ENCODE measurements around the gene AVP. TPM values are rescaled to one million over a fixed set of nuclear protein-coding genes. Genes with fewer than 3 reads are reported as not detected.

Gene AVP
- total and polyA plus RNA-seq, 9 of the 15 experiments (the other 6 are each of a cell fraction or from before 2014, with no cell fraction given): not detected

GRCh38 chr20:3077618-3078134 lies 6.8 kb downstream of the AVP start (continued):
- TF ChIP-seq MGA (IDR thresholded peaks at IDR 0.05) (no peak), HMBOX1 (IDR thresholded peaks at IDR 0.05) (peak; percentile 58; the same call in 1 of the 2 replicates), RB1 (IDR thresholded peaks at IDR 0.05; ENCODE audit: low read depth) (no peak), RFX1 (IDR thresholded peaks at IDR 0.05) (no peak), TEAD4 (IDR thresholded peaks at IDR 0.05; ENCODE audit: low read length) (0 out of 2 replicates have a peak, but pooled peaks have one; percentile 12), TEAD4 (CRISPR knock-in tag; IDR thresholded peaks at IDR 0.05; ENCODE audit: borderline replicate concordance) (no peak), TAL1 (IDR thresholded peaks at IDR 0.05) (peak; percentile 74), SMAD1 (IDR thresholded peaks at IDR 0.05; ENCODE audit: low read depth, low read length, partially characterized antibody) (no peak), ZNF253 (CRISPR knock-in tag; conservative IDR thresholded peaks at IDR 0.05) (no peak), ZEB2 (IDR thresholded peaks at IDR 0.05) (peak; percentile 45; the same call in 1 of the 2 replicates), TCF3 (CRISPR knock-in tag; IDR thresholded peaks at IDR 0.05) (peak; percentile 87), KLF16 (IDR thresholded peaks at IDR 0.05) (peak; percentile 77), ZFX (CRISPR knock-in tag; IDR thresholded peaks at IDR 0.05) (peak; percentile 29; the same call in 1 of the 2 replicates), SLC30A9 (CRISPR knock-in tag; IDR thresholded peaks at IDR 0.05) (no peak), MYC (IDR thresholded peaks at IDR 0.05; ENCODE audit: low read depth, low read length) (peak; percentile 47; the same call in 1 of the 2 replicates), MYC (CRISPR knock-in tag; IDR thresholded peaks at IDR 0.05; ENCODE audit: borderline replicate concordance, low read depth) (no peak), BDP1 (IDR thresholded peaks at IDR 0.05; ENCODE audit: insufficient read depth, insufficient read length) (no peak), ZNF224 (CRISPR knock-in tag; IDR thresholded peaks at IDR 0.05) (no peak), MCM7 (IDR thresholded peaks at IDR 0.05) (no peak), MEF2D (tag; conservative IDR thresholded peaks at IDR 0.05; ENCODE audit: low read depth) (no peak)

All from K562 (cell line).